GM12878 (cell line): Measurements from ENCODE around the gene ANKS1A. TPM values are rescaled to one million over a fixed set of nuclear protein-coding genes. Genes with fewer than 3 reads are reported as not detected.

ENCODE experiments used
- ATAC-seq: fragments of 200-7000 bp; cut with Tn5 transposase; 3 replicates; pipeline ENCODE4 v1.9.1; 2020; ENCODE audit warnings: mild to moderate bottlenecking, moderate library complexity
- BruUV-seq: library from RNA; stranded (reverse); fragments of 400-500 nt; replicated peaks from 2 replicates; lab custom pipeline; 2021; lab: Mats Ljungman, UMichigan
- CTCF ChIA-PET: fragments of 300-600 bp; sonication (Branson Sonifier 250); formaldehyde crosslinking; extraction: SDS; loops from one replicate; lab custom pipeline; 2021; ENCODE audit warnings: inconsistent platforms; lab: Yijun Ruan, JAX
- POLR2A ChIA-PET: fragments of 350-600 bp; formaldehyde crosslinking; extraction: SDS; loops from one replicate; lab custom pipeline; 2021; ENCODE audit warnings: inconsistent platforms; lab: Charles Lee
- RAD21 ChIA-PET: fragments of 300-600 bp; sonication (Branson Sonifier 250); formaldehyde crosslinking; loops from one replicate; lab custom pipeline; 2023; ENCODE audit warnings: antibody characterized with exemption; ENCODE audit not compliant: unreplicated experiment; lab: Charles Lee
- SMC1A ChIA-PET: fragments of 300-600 bp; sonication (Branson Sonifier 250); formaldehyde crosslinking; loops from one replicate; lab custom pipeline; 2023; ENCODE audit not compliant: unreplicated experiment, uncharacterized antibody; lab: Charles Lee
- DNase-seq: peaks from one replicate; pipeline ENCODE4 v3.0.0-alpha.2; 2011; ENCODE audit warnings: low read depth, low spot score
- FAIRE-seq: peaks from 3 replicates; lab custom pipeline; 2011; peaks lifted over from hg19 to GRCh38; lab: Jason Lieb, UNC
- H2AFZ ChIP-seq: 2 replicates; pipeline ENCODE4 v1.6.0; 2011; ENCODE audit warnings: low read depth, low read length, control low read depth; ENCODE audit not compliant: control insufficient read depth
- H3K27ac ChIP-seq: 2 replicates; pipeline ENCODE4 v1.5.1; 2011; ENCODE audit warnings: control low read depth; ENCODE audit not compliant: control insufficient read depth, insufficient read depth
- H3K27me3 ChIP-seq, 2 experiments: replicated peaks in 1 of 2; 2 replicates each; pipeline versions ENCODE4 v1.6.0 to v1.6.1; 2011; ENCODE audit warnings: low read length in 1 of 2; ENCODE audit not compliant: control insufficient read depth in 2 of 2, insufficient read depth in 2 of 2
- H3K36me3 ChIP-seq, 2 experiments: 2 replicates each; pipeline ENCODE4 v1.5.1; 2011; ENCODE audit warnings: low read length in 1 of 2; ENCODE audit not compliant: control insufficient read depth in 2 of 2, insufficient read depth in 2 of 2
- H3K4me1 ChIP-seq: 2 replicates; pipeline ENCODE4 v1.6.1; 2011; ENCODE audit warnings: mild to moderate bottlenecking, low read length, moderate library complexity, mixed read lengths; ENCODE audit not compliant: control insufficient read depth, insufficient read depth
- H3K4me2 ChIP-seq: 2 replicates; pipeline ENCODE4 v1.6.0; 2011; ENCODE audit warnings: control low read depth; ENCODE audit not compliant: control insufficient read depth, insufficient read depth
- H3K4me3 ChIP-seq: fragments of 200-600 bp; sonication (generic); 2 replicates; pipeline ENCODE4 v1.5.1; 2016
- H3K79me2 ChIP-seq: 2 replicates; pipeline ENCODE4 v1.6.0; 2011; ENCODE audit warnings: low read length; ENCODE audit not compliant: control insufficient read depth, insufficient read depth
- H3K9ac ChIP-seq: 2 replicates; pipeline ENCODE4 v1.8.0; 2011; ENCODE audit warnings: low read length, control low read depth, mixed read lengths; ENCODE audit not compliant: control insufficient read depth, insufficient read depth
- H3K9me3 ChIP-seq: replicated peaks from 3 replicates; pipeline ENCODE4 v1.5.1; 2011; ENCODE audit warnings: mild to moderate bottlenecking, low read length; ENCODE audit not compliant: control insufficient read depth, insufficient read depth
- H4K20me1 ChIP-seq: 2 replicates; pipeline ENCODE4 v1.6.0; 2011; ENCODE audit not compliant: control insufficient read depth, insufficient read depth
- EGR1 ChIP-seq, 2 experiments: IDR thresholded peaks; 1 replicate in 1 of 2; 2 replicates in 1 of 2; pipeline ENCODE4 v1.6.1; 2011 to 2012; ENCODE audit warnings: low read depth in 2 of 2, low read length in 2 of 2, borderline replicate concordance in 1 of 2, mild to moderate bottlenecking in 1 of 2, moderate library complexity in 1 of 2
- IRF4 ChIP-seq: IDR thresholded peaks from 2 replicates; pipeline ENCODE4 v1.6.1; 2011; ENCODE audit warnings: low read depth, low read length
- LARP7 ChIP-seq: fragments of 450-650 bp; IDR thresholded peaks from 2 replicates; pipeline ENCODE4 v1.6.1; 2017; ENCODE audit warnings: mild to moderate bottlenecking
- SPI1 ChIP-seq: IDR thresholded peaks from 2 replicates; pipeline ENCODE4 v1.6.1; 2011; ENCODE audit warnings: low read depth, mild to moderate bottlenecking, low read length, moderate library complexity, borderline replicate concordance; ENCODE audit not compliant: insufficient read depth
- WGBS: methylation state at CpG from one replicate; pipeline ENCODE4 v1.1.6; 2016; ENCODE audit warnings: low lambda C conversion rate; ENCODE audit not compliant: insufficient replicate concordance, insufficient coverage; ENCODE audit errors: missing lambda C conversion rate; 5-methylcytosine and 5-hydroxymethylcytosine counted together
- in situ Hi-C: fragments of 300-500 bp; cut with MboI; formaldehyde crosslinking; loops from 9 replicates; pipeline ENCODE4 v1.14.3; 2018; ENCODE audit warnings: mixed read lengths
- intact Hi-C: fragments of 100-400 bp; cut with micrococcal nuclease; formaldehyde crosslinking; loops from one replicate; pipeline ENCODE4 v1.14.2; 2022; ENCODE audit not compliant: unreplicated experiment
- polyA plus RNA-seq, 11 experiments: library from polyadenylated mRNA; depleted of rRNA in 4 of 11; unstranded in 6 of 11; stranded (reverse) in 5 of 11; fragments of >200 nt; fragmentation: Nextera tagmentation in 4 of 11; fragmentation: Illumina TruSeq in 1 of 11; extraction: Ambion mirVana in 4 of 11; extraction: Trizol in 1 of 11; gene quantifications; 1 replicate in 1 of 11; 2 replicates in 10 of 11; pipeline versions ENCODE4 v1.2.1 to v1.2.3, GENCODE V29; 2011 to 2016; ENCODE audit warnings: inconsistent platforms in 2 of 11, missing spikeins in 2 of 11, low read depth in 1 of 11
- total RNA-seq, 4 experiments: library from RNA; depleted of rRNA in 3 of 4; stranded (reverse); fragments of >200 nt in 3 of 4; fragmentation: Illumina TruSeq in 1 of 4; extraction: Trizol in 1 of 4; gene quantifications; 2 replicates each; pipeline versions ENCODE4 v1.2.1 to v1.2.3, GENCODE V29; 2013 to 2021
- TF ChIP-seq, protein P1 (sequence below): fragments of 450-650 bp; formaldehyde crosslinking; IDR thresholded peaks from 2 replicates; pipeline ENCODE4 v1.4.0; 2020; ENCODE audit warnings: mild to moderate bottlenecking, moderate library complexity
- TF ChIP-seq, protein P2 (sequence below): fragments of 150-350 bp; IDR thresholded peaks from 2 replicates; pipeline ENCODE4 v1.6.1; 2016; ENCODE audit warnings: low read depth, low read length

The ANKS1A gene
- total and polyA plus RNA-seq, 10 of the 15 experiments (the other 5 are each of a cell fraction or from before 2014, with no cell fraction given) = 0.60 to 7.0 (median 3.0) TPM

DNA sequence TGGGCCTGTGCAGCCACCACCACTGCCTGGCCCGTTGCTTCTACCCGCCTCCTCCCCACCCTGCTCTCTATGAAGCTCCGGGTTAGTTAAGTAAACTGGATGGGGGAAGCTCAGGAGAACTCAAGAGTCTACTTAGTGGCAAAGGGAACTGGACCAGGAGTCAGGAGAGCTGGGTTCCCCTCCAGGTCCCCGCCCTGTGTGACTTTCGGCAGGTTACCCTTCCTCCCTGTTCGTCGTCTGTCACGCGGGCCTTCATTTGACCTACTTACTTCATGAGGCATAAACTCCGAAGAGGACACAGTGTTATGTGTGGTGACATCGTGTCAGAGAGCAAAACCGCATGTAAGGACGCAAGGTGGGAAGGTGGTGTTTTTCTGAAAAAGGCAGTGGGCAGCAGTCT lies 176.8 kb downstream of the ANKS1A start:
- no peak overlapping the region for H3K4me3 ChIP-seq
- DNase-seq = no peak
- H2AFZ ChIP-seq = no peak overlapping the region
- H3K36me3 ChIP-seq = no peaks in the 10 kb centered on the region
- H3K9ac ChIP-seq = no peak overlapping the region
- intact Hi-C loops = no loop called here
- H3K9me3 ChIP-seq = no peaks in the 10 kb centered on the region
- ChIA-PET POLR2A (no interaction called here), RAD21 (no interaction called here), SMC1A (no interaction called here), CTCF (no interaction called here)
- in situ Hi-C loops = no loop called here
- H3K79me2 ChIP-seq = no peaks in the 10 kb centered on the region
- TF ChIP-seq, protein P1, sequence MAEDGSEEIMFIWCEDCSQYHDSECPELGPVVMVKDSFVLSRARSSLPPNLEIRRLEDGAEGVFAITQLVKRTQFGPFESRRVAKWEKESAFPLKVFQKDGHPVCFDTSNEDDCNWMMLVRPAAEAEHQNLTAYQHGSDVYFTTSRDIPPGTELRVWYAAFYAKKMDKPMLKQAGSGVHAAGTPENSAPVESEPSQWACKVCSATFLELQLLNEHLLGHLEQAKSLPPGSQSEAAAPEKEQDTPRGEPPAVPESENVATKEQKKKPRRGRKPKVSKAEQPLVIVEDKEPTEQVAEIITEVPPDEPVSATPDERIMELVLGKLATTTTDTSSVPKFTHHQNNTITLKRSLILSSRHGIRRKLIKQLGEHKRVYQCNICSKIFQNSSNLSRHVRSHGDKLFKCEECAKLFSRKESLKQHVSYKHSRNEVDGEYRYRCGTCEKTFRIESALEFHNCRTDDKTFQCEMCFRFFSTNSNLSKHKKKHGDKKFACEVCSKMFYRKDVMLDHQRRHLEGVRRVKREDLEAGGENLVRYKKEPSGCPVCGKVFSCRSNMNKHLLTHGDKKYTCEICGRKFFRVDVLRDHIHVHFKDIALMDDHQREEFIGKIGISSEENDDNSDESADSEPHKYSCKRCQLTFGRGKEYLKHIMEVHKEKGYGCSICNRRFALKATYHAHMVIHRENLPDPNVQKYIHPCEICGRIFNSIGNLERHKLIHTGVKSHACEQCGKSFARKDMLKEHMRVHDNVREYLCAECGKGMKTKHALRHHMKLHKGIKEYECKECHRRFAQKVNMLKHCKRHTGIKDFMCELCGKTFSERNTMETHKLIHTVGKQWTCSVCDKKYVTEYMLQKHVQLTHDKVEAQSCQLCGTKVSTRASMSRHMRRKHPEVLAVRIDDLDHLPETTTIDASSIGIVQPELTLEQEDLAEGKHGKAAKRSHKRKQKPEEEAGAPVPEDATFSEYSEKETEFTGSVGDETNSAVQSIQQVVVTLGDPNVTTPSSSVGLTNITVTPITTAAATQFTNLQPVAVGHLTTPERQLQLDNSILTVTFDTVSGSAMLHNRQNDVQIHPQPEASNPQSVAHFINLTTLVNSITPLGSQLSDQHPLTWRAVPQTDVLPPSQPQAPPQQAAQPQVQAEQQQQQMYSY (CRISPR knock-in tag) = no peak
- no peaks in the 10 kb centered on the region for H4K20me1 ChIP-seq
- no peak overlapping the region for H3K27ac ChIP-seq
- FAIRE-seq = no peak
- H3K4me1 ChIP-seq = no peaks in the 10 kb centered on the region
- ATAC-seq = no peak
- no peak overlapping the region for H3K4me2 ChIP-seq
- WGBS = 85% methylated on average over 13 of the region's 13 CpGs
- BruUV-seq = no TSS peak
- no peaks in the 10 kb centered on the region for H3K27me3 ChIP-seq

DNA sequence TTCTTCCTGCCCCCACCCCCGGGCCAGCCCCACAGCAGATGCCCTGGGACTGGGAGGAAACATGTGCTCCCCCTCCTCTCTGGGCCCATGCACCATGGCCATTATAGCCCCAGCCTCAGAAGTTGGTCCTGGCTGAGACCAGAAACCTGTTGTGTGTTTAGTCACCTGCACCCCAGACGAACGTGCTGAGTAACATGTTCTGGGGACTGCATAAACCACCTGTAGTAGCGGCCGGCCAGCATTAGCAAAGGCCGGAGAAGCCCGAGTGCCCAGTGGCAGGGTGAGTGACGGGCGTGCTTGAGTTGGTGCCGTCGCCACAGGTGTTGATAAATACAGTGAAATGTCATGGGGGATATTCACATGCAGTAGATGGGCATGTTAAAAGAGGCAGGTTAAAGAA lies 178.2 kb downstream of the ANKS1A start:
- no TSS peak for BruUV-seq
- H3K27ac ChIP-seq = no peak overlapping the region
- ChIA-PET POLR2A (interaction anchor here (0.5 kb wide), 1 partner anchor 233 kb away, joined by 4 read pairs; no protein-coding TSS in a partner anchor), SMC1A (interaction anchor here (0.7 kb wide), 1 partner anchor 52 kb away, joined by 3 read pairs; no protein-coding TSS in a partner anchor), CTCF (no interaction called here), RAD21 (no interaction called here)
- DNase-seq = no peak
- 94% methylated on average over 11 of the region's 11 CpGs for WGBS
- no peaks in the 10 kb centered on the region for H4K20me1 ChIP-seq
- no peaks in the 10 kb centered on the region for H3K79me2 ChIP-seq
- in situ Hi-C loops = no loop called here
- no peaks in the 10 kb centered on the region for H3K36me3 ChIP-seq
- no peaks in the 10 kb centered on the region for H3K4me1 ChIP-seq
- no peak overlapping the region for H2AFZ ChIP-seq
- intact Hi-C loops = no loop called here
- H3K27me3 ChIP-seq = no peaks in the 10 kb centered on the region
- H3K9ac ChIP-seq = no peak overlapping the region
- no peak overlapping the region for H3K4me2 ChIP-seq
- ATAC-seq = no peak
- H3K4me3 ChIP-seq = no peak overlapping the region
- FAIRE-seq = no peak
- H3K9me3 ChIP-seq = no peaks in the 10 kb centered on the region
- TF ChIP-seq SPI1 (no peak), LARP7 (no peak), EGR1 (IDR thresholded peaks at IDR 0.05; ENCODE audit: borderline replicate concordance in 1 of 2, low read depth in 2 of 2, low read length in 2 of 2) (no peak), IRF4 (no peak)
- TF ChIP-seq, protein P2, sequence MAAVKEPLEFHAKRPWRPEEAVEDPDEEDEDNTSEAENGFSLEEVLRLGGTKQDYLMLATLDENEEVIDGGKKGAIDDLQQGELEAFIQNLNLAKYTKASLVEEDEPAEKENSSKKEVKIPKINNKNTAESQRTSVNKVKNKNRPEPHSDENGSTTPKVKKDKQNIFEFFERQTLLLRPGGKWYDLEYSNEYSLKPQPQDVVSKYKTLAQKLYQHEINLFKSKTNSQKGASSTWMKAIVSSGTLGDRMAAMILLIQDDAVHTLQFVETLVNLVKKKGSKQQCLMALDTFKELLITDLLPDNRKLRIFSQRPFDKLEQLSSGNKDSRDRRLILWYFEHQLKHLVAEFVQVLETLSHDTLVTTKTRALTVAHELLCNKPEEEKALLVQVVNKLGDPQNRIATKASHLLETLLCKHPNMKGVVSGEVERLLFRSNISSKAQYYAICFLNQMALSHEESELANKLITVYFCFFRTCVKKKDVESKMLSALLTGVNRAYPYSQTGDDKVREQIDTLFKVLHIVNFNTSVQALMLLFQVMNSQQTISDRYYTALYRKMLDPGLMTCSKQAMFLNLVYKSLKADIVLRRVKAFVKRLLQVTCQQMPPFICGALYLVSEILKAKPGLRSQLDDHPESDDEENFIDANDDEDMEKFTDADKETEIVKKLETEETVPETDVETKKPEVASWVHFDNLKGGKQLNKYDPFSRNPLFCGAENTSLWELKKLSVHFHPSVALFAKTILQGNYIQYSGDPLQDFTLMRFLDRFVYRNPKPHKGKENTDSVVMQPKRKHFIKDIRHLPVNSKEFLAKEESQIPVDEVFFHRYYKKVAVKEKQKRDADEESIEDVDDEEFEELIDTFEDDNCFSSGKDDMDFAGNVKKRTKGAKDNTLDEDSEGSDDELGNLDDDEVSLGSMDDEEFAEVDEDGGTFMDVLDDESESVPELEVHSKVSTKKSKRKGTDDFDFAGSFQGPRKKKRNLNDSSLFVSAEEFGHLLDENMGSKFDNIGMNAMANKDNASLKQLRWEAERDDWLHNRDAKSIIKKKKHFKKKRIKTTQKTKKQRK = no peak
